H1 (cell line): ENCODE results near the gene GMFB. TPM values are rescaled to one million over a fixed set of nuclear protein-coding genes. Genes with fewer than 3 reads are reported as not detected.

Experiments used
- CTCF ChIA-PET: fragments of 300-600 bp; sonication (Branson Sonifier 250); formaldehyde crosslinking; loops from one replicate; lab custom pipeline; 2021; ENCODE audit not compliant: partially characterized antibody; lab: Charles Lee
- POLR2A ChIA-PET: fragments of 300-600 bp; sonication (Branson Sonifier 250); formaldehyde crosslinking; loops from one replicate; lab custom pipeline; 2021; ENCODE audit warnings: inconsistent platforms; ENCODE audit not compliant: partially characterized antibody; lab: Charles Lee
- DNase-seq, 2 experiments: peaks; one replicate each; pipeline versions ENCODE4 v3.0.0 to v3.0.0-alpha.2; 2010 to 2022; ENCODE audit warnings: low spot score in 2 of 2, low read depth in 1 of 2, mixed read lengths in 1 of 2
- FAIRE-seq: peaks from 2 replicates; lab custom pipeline; 2011; peaks lifted over from hg19 to GRCh38; lab: Jason Lieb, UNC
- H2AFZ ChIP-seq: 2 replicates; pipeline ENCODE4 v1.8.1; 2012; ENCODE audit warnings: low read length, inconsistent platforms
- H2AK5ac ChIP-seq: 2 replicates; pipeline ENCODE4 v1.6.1; 2013; ENCODE audit warnings: low read depth, low read length
- H2BK120ac ChIP-seq: replicated peaks from 2 replicates; pipeline ENCODE3; 2013; ENCODE audit warnings: low read depth, low read length, inconsistent platforms
- H2BK12ac ChIP-seq: 2 replicates; pipeline ENCODE4 v1.6.1; 2013; ENCODE audit warnings: low read depth, low read length
- H2BK15ac ChIP-seq: 2 replicates; pipeline ENCODE4 v1.6.1; 2013; ENCODE audit warnings: low read length
- H2BK20ac ChIP-seq: 2 replicates; pipeline ENCODE4 v1.6.1; 2013; ENCODE audit warnings: low read length
- H2BK5ac ChIP-seq: 2 replicates; pipeline ENCODE4 v1.6.1; 2013; ENCODE audit warnings: low read depth, low read length
- H3K14ac ChIP-seq: 2 replicates; pipeline ENCODE4 v1.6.1; 2013; ENCODE audit warnings: inconsistent platforms; ENCODE audit not compliant: insufficient read length
- H3K18ac ChIP-seq: 2 replicates; pipeline ENCODE4 v1.6.1; 2013; ENCODE audit warnings: low read length; ENCODE audit errors: extremely low read depth
- H3K23ac ChIP-seq: 2 replicates; pipeline ENCODE4 v1.6.1; 2013; ENCODE audit warnings: inconsistent platforms; ENCODE audit not compliant: insufficient read length
- H3K23me2 ChIP-seq: 2 replicates; pipeline ENCODE4 v1.6.1; 2013; ENCODE audit warnings: low read depth, low read length
- H3K27ac ChIP-seq: 2 replicates; pipeline ENCODE4 v1.6.1; 2011; ENCODE audit warnings: low read depth, low read length, inconsistent platforms
- H3K27me3 ChIP-seq, 4 experiments: replicated peaks in 1 of 4; 1 replicate in 1 of 4; 2 replicates in 3 of 4; pipeline versions ENCODE4 v1.6.1 to v1.8.1; 2011 to 2013; ENCODE audit warnings: low read length in 3 of 4, mild to moderate bottlenecking in 3 of 4, inconsistent platforms in 2 of 4, mixed read lengths in 2 of 4, moderate library complexity in 1 of 4; ENCODE audit not compliant: control insufficient read depth in 3 of 4, insufficient read depth in 3 of 4; ENCODE audit errors: extremely low read depth in 1 of 4
- H3K36me3 ChIP-seq, 4 experiments: 2 replicates each; pipeline versions ENCODE4 v1.6.1 to v1.8.1; 2011 to 2013; ENCODE audit warnings: mild to moderate bottlenecking in 4 of 4, low read length in 3 of 4, moderate library complexity in 2 of 4, control low read depth in 1 of 4, inconsistent platforms in 1 of 4; ENCODE audit not compliant: insufficient read depth in 4 of 4, control insufficient read depth in 2 of 4
- H3K4ac ChIP-seq: replicated peaks from 2 replicates; pipeline ENCODE3; 2013; ENCODE audit warnings: low read length, low read depth, mixed read lengths, inconsistent platforms; ENCODE audit not compliant: insufficient read length
- H3K4me1 ChIP-seq, 4 experiments: replicated peaks in 1 of 4; 1 replicate in 1 of 4; 2 replicates in 3 of 4; pipeline versions ENCODE4 v1.6.1 to v1.8.1; 2011 to 2013; ENCODE audit warnings: low read length in 3 of 4, inconsistent platforms in 2 of 4, mixed read lengths in 1 of 4; ENCODE audit not compliant: insufficient read depth in 4 of 4, control insufficient read depth in 3 of 4
- H3K4me2 ChIP-seq, 2 experiments: 2 replicates each; pipeline versions ENCODE4 v1.6.1 to v1.8.1; 2011 to 2013; ENCODE audit warnings: low read depth in 2 of 2, low read length in 2 of 2, control low read depth in 1 of 2, inconsistent platforms in 1 of 2, mild to moderate bottlenecking in 1 of 2; ENCODE audit not compliant: insufficient read depth in 1 of 2
- H3K4me3 ChIP-seq, 4 experiments: fragments of 200-600, 300-600 bp in 1 of 4; sonication (generic), shearing (Covaris generic), sonication (Bioruptor Twin) in 1 of 4; 2 replicates each; pipeline versions ENCODE4 v1.5.1 to v1.8.1; 2011 to 2016; ENCODE audit warnings: low read length in 4 of 4, low read depth in 3 of 4, control low read depth in 2 of 4, inconsistent platforms in 2 of 4, mild to moderate bottlenecking in 2 of 4, mixed read lengths in 1 of 4, moderate library complexity in 1 of 4; ENCODE audit not compliant: insufficient read depth in 2 of 4; ENCODE audit errors: extremely low read depth in 1 of 4
- H3K56ac ChIP-seq: replicated peaks from 2 replicates; pipeline ENCODE3; 2013; ENCODE audit warnings: low read depth, mild to moderate bottlenecking, mixed read lengths, low read length, inconsistent platforms; ENCODE audit not compliant: insufficient read length
- H3K79me1 ChIP-seq: 2 replicates; pipeline ENCODE4 v1.6.1; 2013; ENCODE audit warnings: low read depth, low read length, control low read depth
- H3K79me2 ChIP-seq, 2 experiments: 2 replicates each; pipeline versions ENCODE4 v1.6.1 to v1.8.1; 2012 to 2013; ENCODE audit warnings: low read length in 2 of 2, mild to moderate bottlenecking in 2 of 2, inconsistent platforms in 1 of 2; ENCODE audit not compliant: insufficient read depth in 2 of 2, control insufficient read depth in 1 of 2
- H3K9ac ChIP-seq, 4 experiments: replicated peaks in 1 of 4; 1 replicate in 1 of 4; 2 replicates in 3 of 4; pipeline versions ENCODE4 v1.6.1 to v1.8.1; 2011 to 2013; ENCODE audit warnings: low read depth in 3 of 4, low read length in 3 of 4, control low read depth in 2 of 4, mild to moderate bottlenecking in 2 of 4, moderate library complexity in 2 of 4, inconsistent platforms in 1 of 4; ENCODE audit errors: extremely low read depth in 1 of 4
- H3K9me3 ChIP-seq, 2 experiments: 2 replicates each; pipeline versions ENCODE4 v1.6.1 to v1.8.1; 2012 to 2013; ENCODE audit warnings: mild to moderate bottlenecking in 2 of 2, moderate library complexity in 2 of 2, control low read depth in 1 of 2, inconsistent platforms in 1 of 2, low read depth in 1 of 2, low read length in 1 of 2, mixed read lengths in 1 of 2; ENCODE audit not compliant: insufficient read depth in 2 of 2
- H4K20me1 ChIP-seq, 2 experiments: replicated peaks in 1 of 2; 2 replicates each; pipeline versions ENCODE3 to v1.8.1; 2011 to 2013; ENCODE audit warnings: inconsistent platforms in 2 of 2, low read length in 2 of 2, mild to moderate bottlenecking in 1 of 2; ENCODE audit not compliant: insufficient read depth in 2 of 2, control insufficient read depth in 1 of 2
- H4K5ac ChIP-seq: 2 replicates; pipeline ENCODE4 v1.6.1; 2013; ENCODE audit warnings: low read length, low read depth, mixed read lengths, inconsistent platforms; ENCODE audit not compliant: insufficient read length
- H4K8ac ChIP-seq: 2 replicates; pipeline ENCODE4 v1.8.0; 2013; ENCODE audit warnings: mild to moderate bottlenecking, moderate library complexity, low read length, inconsistent platforms; ENCODE audit not compliant: insufficient read depth; ENCODE audit errors: extremely low read depth
- H4K91ac ChIP-seq: replicated peaks from 2 replicates; pipeline ENCODE3; 2013; ENCODE audit warnings: low read length, mixed read lengths, inconsistent platforms; ENCODE audit not compliant: insufficient read length
- CREB1 ChIP-seq: IDR thresholded peaks from 2 replicates; pipeline ENCODE4 v1.6.1; 2012; ENCODE audit warnings: inconsistent platforms
- KDM4A ChIP-seq: IDR thresholded peaks from one replicate; pipeline ENCODE4 v1.7.1; 2012; ENCODE audit warnings: low read depth, mild to moderate bottlenecking, moderate library complexity, low read length, inconsistent platforms; ENCODE audit not compliant: severe bottlenecking
- RXRA ChIP-seq: IDR thresholded peaks from 2 replicates; pipeline ENCODE4 v1.6.1; 2011; ENCODE audit warnings: low read depth, mild to moderate bottlenecking, low read length, moderate library complexity; ENCODE audit not compliant: insufficient read depth
- WGBS, 2 experiments: shearing (Covaris generic) in 1 of 2; methylation state at CpG; one replicate each; pipeline versions ENCODE4 v1.1.6 to v1.1.7; 2013 to 2015; ENCODE audit warnings: low lambda C conversion rate in 2 of 2, mixed read lengths in 2 of 2, inconsistent platforms in 1 of 2, low coverage in 1 of 2, missing lambda C conversion rate in 1 of 2; ENCODE audit not compliant: insufficient replicate concordance in 2 of 2, insufficient coverage in 1 of 2, insufficient read length in 1 of 2; ENCODE audit errors: extremely low coverage in 1 of 2, missing lambda C conversion rate in 1 of 2; 5-methylcytosine and 5-hydroxymethylcytosine counted together
- polyA plus RNA-seq, 7 experiments: library from polyadenylated mRNA; depleted of rRNA in 3 of 7; stranded (reverse) in 5 of 7; unstranded in 2 of 7; fragments of >200 nt in 5 of 7; fragments of 200-250 nt in 2 of 7; gene quantifications; 1 replicate in 5 of 7; 2 replicates in 1 of 7; 4 replicates in 1 of 7; pipeline versions ENCODE4 v1.2.1 to v1.2.3, GENCODE V29; 2011 to 2013; ENCODE audit warnings: missing spikeins in 2 of 7, mixed read lengths in 2 of 7
- total RNA-seq: library from RNA; stranded (reverse); fragmentation: NEBNext Ultra II Directional; extraction: Animal tissue kit (Norgen Biotek cat#: 25700); gene quantifications from 2 replicates; pipeline ENCODE4 v1.2.1, GENCODE V29; 2021

Gene GMFB
- total and polyA plus RNA-seq, 2 of the 8 experiments (the other 6 are each of a cell fraction or from before 2014, with no cell fraction given), result 17.9 to 77.3 TPM

GRCh38 chr14:54498095-54498531, 9.3 kb upstream of the GMFB start:
- CTCF ChIA-PET, result no interaction called here
- Histone ChIP-seq H3K4me1 (no peaks in the 10 kb centered on the region; a peak in 1 of 7 replicates), H2AK5ac (no peak overlapping the region), H3K27me3 (no peaks in the 10 kb centered on the region), H2BK15ac (no peak overlapping the region), H3K27ac (no peak overlapping the region), H3K4me3 (no peak overlapping the region), H4K5ac (no peak overlapping the region), H3K79me1 (no peaks in the 10 kb centered on the region)
- TF ChIP-seq RXRA, result no peak
- TF ChIP-seq CREB1, result no peak
- no peak for TF ChIP-seq KDM4A
- TF ChIP-seq, all 59 proteins: peak for 0
- no peaks in the 10 kb centered on the region for H3K36me3 ChIP-seq
- no peak overlapping the region for H3K18ac ChIP-seq
- H4K8ac ChIP-seq, result no peak overlapping the region
- DNase-seq (no peak), FAIRE-seq (no peak)
- WGBS, 2 experiments, result 82% methylated on average over 5 of the region's 5 CpGs; no CpG with 5 or more reads in 1 of the 2 experiments
- POLR2A ChIA-PET, result interaction anchor here (1.6 kb wide), 1 partner anchor 10 kb away, joined by 3 read pairs; the partner anchor contains the start of gene GMFB
- no peak overlapping the region for H3K4ac ChIP-seq
- H2AFZ ChIP-seq, result 0 out of 2 replicates have a peak overlapping the region, but pooled peaks have one; percentile 45
- no peak overlapping the region for H2BK20ac ChIP-seq
- no peaks in the 10 kb centered on the region for H4K20me1 ChIP-seq
- no peak overlapping the region for H3K4me2 ChIP-seq
- H3K14ac ChIP-seq, result no peak overlapping the region
- H3K23me2 ChIP-seq, result no peaks in the 10 kb centered on the region
- no peak overlapping the region for H2BK120ac ChIP-seq
- no peaks in the 10 kb centered on the region for H3K79me2 ChIP-seq
- no peak overlapping the region for H3K9ac ChIP-seq
- no peak overlapping the region for H3K56ac ChIP-seq
- no peaks in the 10 kb centered on the region for H3K9me3 ChIP-seq
- H2BK12ac ChIP-seq, result no peak overlapping the region
- H2BK5ac ChIP-seq, result no peak overlapping the region
- no peak overlapping the region for H3K23ac ChIP-seq
- no peak overlapping the region for H4K91ac ChIP-seq
